ENCODE measurements around the gene SRGAP3.

DNA sequence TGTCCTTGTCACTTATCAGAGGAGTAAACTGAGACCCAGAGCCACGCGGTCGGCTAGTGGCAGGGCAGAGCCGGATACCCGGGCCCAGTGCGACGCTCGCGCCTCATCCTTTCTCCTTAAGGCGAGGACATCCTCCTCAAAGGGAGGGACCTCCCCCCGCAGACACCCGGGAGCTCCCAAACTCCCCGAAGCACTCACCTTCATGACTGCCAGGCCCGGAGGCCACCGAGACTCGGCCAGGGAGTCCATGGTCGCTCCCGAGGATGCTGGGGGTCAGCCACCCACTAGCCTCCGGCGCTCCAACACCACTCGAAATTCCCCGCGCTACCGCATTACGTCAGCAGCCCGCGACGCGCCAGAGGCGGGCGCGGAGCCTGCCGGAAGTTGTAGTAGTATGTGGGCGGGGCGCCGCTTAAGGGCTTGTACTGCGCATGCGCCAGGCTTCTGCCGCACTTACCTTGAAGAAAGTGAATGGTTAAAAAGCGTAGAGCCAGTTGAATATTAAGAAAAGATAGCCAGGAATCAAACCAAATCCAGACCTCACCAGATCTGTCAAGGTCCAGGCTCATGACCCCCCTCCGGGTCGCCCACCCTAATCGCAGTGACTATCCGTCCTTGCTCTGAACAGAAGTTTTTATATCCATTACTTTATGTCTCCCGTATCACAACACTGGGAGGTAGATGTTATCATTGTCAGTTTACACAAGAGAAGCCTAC, 286.2 kb downstream of the SRGAP3 start, which contains the start of gene RAD18:
- TF ChIP-seq, protein P1, sequence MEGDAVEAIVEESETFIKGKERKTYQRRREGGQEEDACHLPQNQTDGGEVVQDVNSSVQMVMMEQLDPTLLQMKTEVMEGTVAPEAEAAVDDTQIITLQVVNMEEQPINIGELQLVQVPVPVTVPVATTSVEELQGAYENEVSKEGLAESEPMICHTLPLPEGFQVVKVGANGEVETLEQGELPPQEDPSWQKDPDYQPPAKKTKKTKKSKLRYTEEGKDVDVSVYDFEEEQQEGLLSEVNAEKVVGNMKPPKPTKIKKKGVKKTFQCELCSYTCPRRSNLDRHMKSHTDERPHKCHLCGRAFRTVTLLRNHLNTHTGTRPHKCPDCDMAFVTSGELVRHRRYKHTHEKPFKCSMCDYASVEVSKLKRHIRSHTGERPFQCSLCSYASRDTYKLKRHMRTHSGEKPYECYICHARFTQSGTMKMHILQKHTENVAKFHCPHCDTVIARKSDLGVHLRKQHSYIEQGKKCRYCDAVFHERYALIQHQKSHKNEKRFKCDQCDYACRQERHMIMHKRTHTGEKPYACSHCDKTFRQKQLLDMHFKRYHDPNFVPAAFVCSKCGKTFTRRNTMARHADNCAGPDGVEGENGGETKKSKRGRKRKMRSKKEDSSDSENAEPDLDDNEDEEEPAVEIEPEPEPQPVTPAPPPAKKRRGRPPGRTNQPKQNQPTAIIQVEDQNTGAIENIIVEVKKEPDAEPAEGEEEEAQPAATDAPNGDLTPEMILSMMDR (IDR thresholded peaks at IDR 0.05) = no peak
- TF ChIP-seq ZFX (IDR thresholded peaks at IDR 0.05; ENCODE audit: borderline replicate concordance) = no peak
